ENCODE measurements around the gene GSTM4.
"Not testable (repeated sequence)": the region's sequence is repeated elsewhere in the genome, so short reads cannot be mapped to it uniquely, and the experiment has no call there.

Gene GSTM4

GRCh38 chr1:109639063-109639840, 16.6 kb upstream of the GSTM4 start:
- no peak for DNase-seq (ENCODE audit: low read depth)

DNA sequence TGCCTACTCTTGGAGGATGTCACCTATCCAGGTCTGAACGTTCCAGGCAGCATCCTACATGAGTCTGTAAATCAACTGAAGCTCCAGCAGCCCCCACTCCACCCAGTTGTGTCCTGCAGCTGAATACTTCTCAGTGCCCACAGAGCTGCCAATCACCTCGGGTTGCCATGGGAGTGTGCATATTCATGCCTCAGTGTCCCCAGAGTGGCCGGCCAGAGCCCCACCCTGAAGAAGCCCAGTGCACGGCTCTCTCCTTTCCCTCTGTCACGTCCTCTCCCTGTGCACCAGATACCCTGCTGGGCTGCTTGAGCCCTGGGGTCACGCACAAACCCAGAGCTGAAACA, 16.1 kb upstream of the GSTM4 start:
- no peak for DNase-seq (ENCODE audit: low read depth)

DNA sequence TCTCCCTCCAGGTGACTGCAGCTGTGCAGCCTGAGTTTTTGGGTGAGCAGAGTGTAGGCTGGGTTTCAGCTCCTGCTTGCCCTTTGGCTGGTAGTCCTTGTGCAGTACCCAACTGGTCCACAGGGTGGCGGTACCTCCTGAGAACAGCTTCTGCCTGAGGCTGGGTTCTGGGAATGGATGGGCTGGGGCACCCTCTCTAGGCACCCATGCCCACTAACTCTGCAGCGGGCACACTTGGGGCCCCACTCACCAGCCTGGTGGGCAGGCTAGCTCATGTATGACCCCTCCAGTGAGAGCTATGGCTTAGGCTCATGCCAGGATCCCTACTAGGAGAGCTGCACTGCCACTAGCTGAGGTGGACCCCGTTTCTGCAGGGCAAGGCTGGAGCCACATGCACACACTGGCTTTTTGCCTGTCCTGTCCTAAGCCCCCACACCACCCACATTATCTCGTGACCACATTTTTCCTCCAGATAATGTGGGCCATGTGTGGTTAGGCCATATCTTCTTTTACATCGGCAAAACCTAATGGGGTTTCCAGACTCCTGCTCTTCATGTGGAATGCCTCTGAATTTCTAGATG, 15.5 kb upstream of the GSTM4 start:
- DNase-seq (ENCODE audit: low read depth) = no peak

DNA sequence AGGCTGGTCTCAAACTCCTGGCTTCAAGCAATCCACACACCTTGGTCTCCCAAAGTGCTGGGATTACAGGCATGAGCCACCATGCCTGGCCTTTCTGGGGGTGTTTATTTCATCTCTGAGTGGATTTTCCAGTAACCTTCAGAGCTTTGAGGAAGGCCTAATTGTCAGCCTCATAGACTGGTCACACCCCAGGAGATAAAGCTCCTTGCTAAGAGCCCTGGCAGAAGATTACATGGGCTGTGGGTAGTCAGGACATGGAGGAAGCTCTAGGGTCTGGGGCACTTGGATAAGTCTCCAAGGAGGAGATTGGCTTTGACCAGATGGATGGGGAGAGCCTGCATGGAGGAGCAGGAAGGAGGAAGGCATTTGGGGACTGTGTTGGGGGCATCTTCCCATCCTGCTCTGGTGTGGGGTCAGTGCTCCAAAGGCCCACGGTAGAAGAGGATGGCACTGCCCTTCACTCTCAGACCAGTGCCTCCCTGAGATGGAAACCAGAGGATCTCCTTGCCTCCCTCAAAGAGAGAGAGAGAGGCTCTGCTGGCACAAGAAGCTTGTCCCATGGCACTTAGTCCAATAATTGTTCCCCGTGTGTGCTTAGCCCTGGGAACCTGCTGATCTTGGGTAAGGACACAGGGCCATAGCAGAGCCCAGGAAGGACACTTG, 14.7 kb upstream of the GSTM4 start:
- no peak for DNase-seq (ENCODE audit: low read depth)

DNA sequence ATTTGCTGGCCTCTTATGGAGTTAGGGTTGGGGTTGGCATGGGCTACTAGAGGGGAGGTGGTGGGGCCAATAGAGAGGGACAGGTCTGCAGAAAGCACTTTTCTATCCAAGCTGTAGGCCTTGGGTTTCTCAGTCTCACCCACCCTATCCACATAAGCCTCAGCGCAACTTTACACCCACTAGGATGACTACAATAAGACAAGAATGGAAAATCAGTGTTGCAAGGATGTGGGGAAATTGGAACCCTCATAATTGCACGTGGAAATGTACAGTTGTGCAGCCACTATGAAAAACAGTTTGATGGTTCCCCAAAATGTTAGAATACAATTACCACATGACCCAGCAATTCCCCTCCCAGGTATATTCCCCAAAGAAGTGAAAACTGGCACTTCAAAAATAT, 14.0 kb upstream of the GSTM4 start:
- no peak for DNase-seq (ENCODE audit: low read depth)

- DNase-seq (ENCODE audit: low read depth) = no peak
Measured at GRCh38 chr1:109642626-109643025, 13.3 kb upstream of the GSTM4 start.

GRCh38 chr1:109643385-109644230, 12.3 kb upstream of the GSTM4 start:
- DNase-seq (ENCODE audit: low read depth) = no peak

GRCh38 chr1:109644670-109645069, 11.2 kb upstream of the GSTM4 start:
- no peak for DNase-seq (ENCODE audit: low read depth)

- no peak for DNase-seq (ENCODE audit: low read depth)
Measured at GRCh38 chr1:109649491-109649914, 6.4 kb upstream of the GSTM4 start.

DNA sequence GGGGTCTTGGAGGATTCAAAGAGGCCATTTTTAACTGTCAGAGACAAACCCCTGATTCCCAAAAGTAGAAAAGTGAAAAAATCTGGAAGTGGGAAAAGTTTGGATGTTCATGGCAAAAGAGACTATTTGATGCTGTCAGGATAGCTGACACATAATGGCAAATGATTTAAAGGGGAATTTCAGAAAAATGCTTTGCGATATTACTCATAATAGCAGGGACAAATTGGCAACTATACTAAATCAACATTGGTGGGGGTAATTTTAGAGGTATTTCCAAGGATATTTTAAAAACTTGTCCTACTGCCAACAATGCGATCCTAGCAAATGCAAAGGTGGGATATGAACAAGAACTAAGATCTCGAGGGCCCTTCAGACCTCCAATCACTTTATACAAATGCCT, 5.3 kb upstream of the GSTM4 start:
- DNase-seq (ENCODE audit: low read depth) = no peak

DNA sequence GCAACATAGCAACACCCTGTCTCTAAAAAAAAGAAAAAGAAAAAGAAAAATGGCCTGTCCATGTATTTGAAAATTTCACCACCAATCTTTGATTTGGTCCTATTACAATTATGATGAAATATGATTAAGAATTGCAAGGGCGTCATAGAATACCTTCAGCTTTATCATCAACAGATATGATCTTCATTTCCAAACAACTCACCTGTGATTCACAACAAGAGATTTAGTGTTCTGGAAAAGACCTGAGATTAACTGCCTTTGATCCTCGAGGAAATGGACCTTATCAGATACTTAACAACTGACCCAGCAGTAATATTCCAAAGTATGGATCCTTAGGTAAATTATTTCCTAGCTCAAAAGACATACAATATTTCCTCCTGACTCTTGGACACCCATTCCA, 3.5 kb upstream of the GSTM4 start:
- no peak for DNase-seq (ENCODE audit: low read depth)

GRCh38 chr1:109653306-109653705, 2.6 kb upstream of the GSTM4 start:
- no peak for DNase-seq (ENCODE audit: low read depth)

DNA sequence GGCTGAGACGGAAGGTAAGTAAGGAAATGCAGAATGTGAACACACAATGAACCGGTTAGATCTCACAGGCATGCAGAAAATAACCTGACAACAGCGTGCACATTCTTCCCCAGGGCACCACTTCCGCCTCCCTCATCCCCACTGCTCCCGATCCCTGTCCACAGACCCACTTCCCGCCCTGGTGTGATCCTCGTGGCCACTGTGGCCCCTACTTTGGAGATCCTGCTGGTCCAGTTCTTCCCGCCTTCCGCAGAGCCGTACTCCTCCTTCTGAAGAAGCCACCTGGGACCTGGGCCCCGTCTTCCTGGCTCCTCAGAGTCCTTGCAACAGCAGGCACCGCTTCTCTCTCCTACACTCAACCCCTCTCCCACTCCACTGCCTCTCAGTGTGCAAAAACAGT, 1.4 kb upstream of the GSTM4 start:
- no peak for DNase-seq (ENCODE audit: low read depth)

DNA sequence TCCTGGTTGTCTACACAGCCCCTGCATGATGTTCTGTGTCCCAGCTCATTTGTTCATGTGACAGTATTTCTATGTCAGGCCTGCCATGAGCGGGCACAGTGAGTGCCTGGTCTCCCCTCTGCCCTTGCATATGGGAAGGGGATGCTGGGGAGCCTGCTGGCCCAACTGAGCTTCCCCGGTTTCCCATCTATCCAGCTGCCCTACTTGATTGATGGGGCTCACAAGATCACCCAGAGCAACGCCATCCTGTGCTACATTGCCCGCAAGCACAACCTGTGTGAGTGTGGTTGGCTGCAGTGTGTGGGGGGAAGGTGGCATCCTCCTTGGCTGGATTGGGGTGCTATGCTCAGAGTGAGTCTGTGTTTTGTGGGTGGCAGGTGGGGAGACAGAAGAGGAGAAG, 1.5 kb downstream of the GSTM4 start:
- no peak for DNase-seq (ENCODE audit: low read depth)

DNA sequence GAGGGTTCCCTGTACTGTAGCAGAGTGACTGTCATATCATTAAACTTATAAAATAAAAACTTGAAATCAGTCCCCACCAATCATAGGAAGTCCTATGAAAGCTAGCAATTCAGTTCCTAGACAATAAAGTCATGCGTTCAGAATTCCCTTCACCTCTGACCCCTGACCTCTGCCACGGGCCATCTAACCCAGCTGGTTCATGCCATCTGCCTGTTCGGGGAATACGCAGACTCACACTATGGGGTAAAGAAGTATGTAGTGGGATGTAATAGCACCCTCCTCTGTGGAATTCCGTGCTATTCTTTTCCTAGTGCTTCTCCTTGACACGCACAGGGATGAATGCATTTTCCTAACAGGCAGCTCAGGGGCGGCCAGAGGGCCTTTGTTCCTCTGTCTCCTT, 2.1 kb downstream of the GSTM4 start:
- DNase-seq (ENCODE audit: low read depth) = no peak

DNA sequence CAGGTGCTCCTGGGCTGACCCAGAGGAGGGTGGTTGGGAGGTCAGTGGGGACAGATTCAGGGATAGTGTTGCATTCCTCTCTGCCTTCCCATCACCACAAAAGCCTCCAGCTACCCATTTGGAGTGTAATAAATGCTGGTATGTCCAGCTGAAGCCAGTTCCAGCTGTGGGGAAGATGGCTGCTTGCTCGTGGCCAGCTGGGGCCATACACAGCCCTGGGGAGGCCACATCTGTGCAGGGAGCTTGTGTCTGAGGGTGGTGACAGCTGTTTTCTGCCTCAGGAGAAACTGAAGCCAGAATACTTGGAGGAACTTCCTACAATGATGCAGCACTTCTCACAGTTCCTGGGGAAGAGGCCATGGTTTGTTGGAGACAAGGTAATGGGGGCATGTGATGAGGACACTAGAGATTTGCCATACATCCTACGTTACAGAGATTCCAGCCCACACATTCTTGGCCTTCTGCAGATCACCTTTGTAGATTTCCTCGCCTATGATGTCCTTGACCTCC, 2.7 kb downstream of the GSTM4 start:
- DNase-seq (ENCODE audit: low read depth) = no peak

DNA sequence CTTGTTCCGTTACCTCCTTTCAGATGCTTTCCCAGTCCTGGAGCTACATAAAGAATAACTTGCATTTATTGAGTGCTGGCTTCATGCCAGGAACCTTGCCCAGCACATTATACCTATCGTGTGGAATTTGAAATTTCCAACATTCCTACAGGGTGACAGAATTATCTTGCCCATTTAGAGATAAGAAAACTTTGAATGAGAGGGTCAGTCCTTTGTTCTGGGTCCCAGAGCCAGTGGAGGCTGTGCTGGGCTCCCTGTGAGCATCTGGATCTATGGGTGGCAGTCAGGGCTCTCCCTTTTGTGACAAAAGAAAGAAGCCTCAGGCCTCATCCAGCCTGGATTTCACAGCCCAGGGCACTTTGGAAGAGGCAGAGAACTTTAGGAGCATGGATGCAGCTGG, 3.2 kb downstream of the GSTM4 start:
- DNase-seq (ENCODE audit: low read depth) = no peak

DNA sequence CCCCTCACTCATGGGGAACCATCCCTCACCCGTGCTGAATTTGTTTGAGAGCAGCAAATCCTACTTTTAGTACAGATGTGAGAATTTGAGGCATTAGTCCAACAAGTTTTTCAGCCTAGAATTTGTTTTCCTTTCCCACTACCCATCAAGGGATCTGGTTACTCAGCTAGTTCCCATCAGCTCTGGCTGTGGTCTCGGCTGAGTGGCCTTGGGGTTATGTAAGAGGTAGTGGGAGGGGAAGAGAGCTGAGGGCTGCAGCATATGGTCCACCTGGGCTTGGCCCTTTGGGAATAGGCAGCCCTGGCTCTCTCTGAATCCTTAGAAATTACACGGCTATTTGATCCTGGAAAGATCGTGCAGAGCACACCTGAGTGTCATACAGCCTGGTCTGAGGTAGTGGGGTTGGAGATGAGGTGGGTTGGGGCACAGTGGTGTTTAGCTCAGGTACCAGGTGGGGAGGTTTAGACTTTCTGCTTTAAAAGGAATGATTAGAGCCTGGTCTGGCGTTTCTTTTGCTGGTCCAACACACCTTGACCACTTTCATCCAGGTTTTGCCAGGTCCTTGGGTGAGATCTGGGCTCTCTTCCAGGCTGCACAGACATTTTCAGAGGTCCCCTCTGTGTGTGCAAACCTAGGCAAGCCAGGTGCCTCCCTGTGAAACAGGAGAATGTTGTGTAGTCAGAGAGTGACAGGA, 4.2 kb downstream of the GSTM4 start:
- DNase-seq (ENCODE audit: low read depth) = no peak

DNA sequence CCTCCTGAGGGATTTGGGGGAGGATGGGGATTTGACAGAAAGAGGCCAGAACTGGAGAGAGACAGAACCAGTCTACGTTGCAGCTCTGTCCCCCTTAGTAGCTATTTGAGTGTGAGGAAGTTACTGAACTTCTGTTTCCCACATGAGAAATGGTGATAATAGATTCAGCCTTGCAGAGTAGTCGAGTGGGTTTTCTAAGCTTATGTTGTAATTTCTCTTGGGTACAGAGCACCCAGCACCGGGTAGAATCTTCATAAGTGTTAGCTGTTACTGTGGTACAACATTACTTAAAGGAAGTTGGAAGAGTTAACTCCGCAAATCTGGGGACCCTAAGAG, 4.8 kb downstream of the GSTM4 start:
- DNase-seq (ENCODE audit: low read depth) = not testable (repeated sequence)

- no peak for DNase-seq (ENCODE audit: low read depth)
Measured at GRCh38 chr1:109661391-109661790, 5.5 kb downstream of the GSTM4 start.

DNA sequence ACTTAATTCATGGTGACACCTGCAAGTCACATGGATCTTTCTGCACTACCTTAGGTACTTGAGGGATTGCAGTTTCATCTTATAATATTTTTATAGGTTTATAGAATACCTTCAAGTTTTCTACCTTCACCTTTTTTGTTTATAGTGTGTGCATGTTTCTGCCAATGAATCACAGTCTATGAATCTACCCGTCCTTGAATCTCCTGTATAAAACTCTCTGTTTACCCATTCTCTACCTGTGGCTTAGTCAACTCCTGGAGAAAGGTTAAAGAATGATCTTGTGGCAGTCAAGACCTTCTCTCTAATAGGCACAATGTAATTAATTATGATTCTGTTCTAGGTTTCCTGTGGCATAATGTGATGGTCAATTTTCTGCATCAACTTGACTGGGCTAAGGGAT, 8.8 kb downstream of the GSTM4 start:
- DNase-seq (ENCODE audit: low read depth) = no peak
